EL (cell line): ENCODE results near the gene PRR15L.
"Not testable (repeated sequence)": the region's sequence is repeated elsewhere in the genome, so short reads cannot be mapped to it uniquely, and the experiment has no call there.

Experiments used
- DNase-seq: peaks from one replicate; pipeline ENCODE4 v3.0.0-alpha.2; 2016

PRR15L gene

GRCh38 chr17:47956791-47957590 is 692 bp downstream of the PRR15L start:
- no peak for DNase-seq

GRCh38 chr17:47955497-47956461 is 1.9 kb downstream of the PRR15L start:
- DNase-seq, result no peak

GRCh38 chr17:47953909-47954308 is 3.8 kb downstream of the PRR15L start:
- DNase-seq, result no peak

- DNase-seq, result no peak
Observed at GRCh38 chr17:47952171-47953021, 5.3 kb downstream of the PRR15L start.

GRCh38 chr17:47950448-47950847 is 7.2 kb downstream of the PRR15L start:
- no peak for DNase-seq

- DNase-seq, result no peak
Observed at GRCh38 chr17:47949946-47950345, 7.7 kb downstream of the PRR15L start.

- DNase-seq, result peak; percentile 82
Observed at GRCh38 chr17:47949197-47949759, 8.4 kb downstream of the PRR15L start.

- no peak for DNase-seq
Observed at GRCh38 chr17:47948706-47949196, 8.9 kb downstream of the PRR15L start.

- peak; percentile 81 for DNase-seq
Observed at GRCh38 chr17:47946929-47947397, 10.7 kb downstream of the PRR15L start.

GRCh38 chr17:47946516-47946915 is 11.2 kb downstream of the PRR15L start:
- DNase-seq, result no peak

- no peak for DNase-seq
Observed at GRCh38 chr17:47945529-47946508, 11.9 kb downstream of the PRR15L start.

- no peak for DNase-seq
Observed at GRCh38 chr17:47945080-47945479, 12.6 kb downstream of the PRR15L start.

GRCh38 chr17:47942568-47942967 is 15.1 kb downstream of the PRR15L start:
- DNase-seq, result no peak

GRCh38 chr17:47942096-47942510 is 15.6 kb downstream of the PRR15L start:
- no peak for DNase-seq

GRCh38 chr17:47941246-47942095 is 16.2 kb downstream of the PRR15L start, which contains the start of gene PNPO:
PNPO (plus strand) TSS chr17:47941571; CDS start chr17:47941676, 105 bp downstream.
- DNase-seq, result peak; percentile 99

- DNase-seq, result no peak
Observed at GRCh38 chr17:47937941-47938340, 19.7 kb downstream of the PRR15L start.

- peak; percentile 94 for DNase-seq
Observed at GRCh38 chr17:47935961-47936360, 21.7 kb downstream of the PRR15L start.

GRCh38 chr17:47935468-47935867 is 22.2 kb downstream of the PRR15L start:
- DNase-seq, result not testable (repeated sequence)

GRCh38 chr17:47934856-47935255 is 22.8 kb downstream of the PRR15L start:
- DNase-seq, result peak; percentile 59

- no peak for DNase-seq
Observed at GRCh38 chr17:47931848-47932247, 25.8 kb downstream of the PRR15L start.
